ENCODE data around the gene PSMA6.
A peak's percentile ranks its signal among the peaks of the same experiment; 100 is the strongest.
"Not testable (repeated sequence)": the region's sequence is repeated elsewhere in the genome, so short reads cannot be mapped to it uniquely, and the experiment has no call there.

Gene PSMA6

GRCh38 chr14:35351897-35352273, 59.7 kb downstream of the PSMA6 start:
- no peak for TF ChIP-seq CTCF (IDR thresholded peaks at IDR 0.05; ENCODE audit: control extremely low read depth, extremely low read depth, low read depth, missing control alignments)
- peak; percentile 5 for DNase-seq (ENCODE audit: extremely low spot score)
- ChIA-PET CTCF (interaction anchor here (1.1 to 2.1 kb wide), 8 partner anchors 12 to 629 kb away, joined by 3 to 7 read pairs (median 4); no protein-coding TSS in a partner anchor), POLR2A (interaction anchor here (1.1 kb wide), 1 partner anchor 1867 kb away, joined by 3 read pairs; no protein-coding TSS in a partner anchor)

- DNase-seq (ENCODE audit: extremely low spot score): peak; percentile 6
- POLR2A ChIA-PET: interaction anchor here (1.1 kb wide), 1 partner anchor 1867 kb away, joined by 3 read pairs; no protein-coding TSS in a partner anchor
- TF ChIP-seq CTCF (IDR thresholded peaks at IDR 0.05; ENCODE audit: control extremely low read depth, extremely low read depth, low read depth, missing control alignments): no peak
- CTCF ChIA-PET: interaction anchor here (1.1 to 2.1 kb wide), 6 partner anchors 13 to 630 kb away, joined by 3 to 7 read pairs (median 4); no protein-coding TSS in a partner anchor
Measured at GRCh38 chr14:35352274-35353233, 60.4 kb downstream of the PSMA6 start.

GRCh38 chr14:35353409-35354172, 61.4 kb downstream of the PSMA6 start:
- CTCF ChIA-PET: interaction anchor here (2.1 kb wide), 1 partner anchor 26 kb away, joined by 7 read pairs; no protein-coding TSS in a partner anchor
- POLR2A ChIA-PET: no interaction called here
- no peak for TF ChIP-seq CTCF (IDR thresholded peaks at IDR 0.05; ENCODE audit: control extremely low read depth, extremely low read depth, low read depth, missing control alignments)
- no peak for DNase-seq (ENCODE audit: extremely low spot score)

GRCh38 chr14:35355235-35355634, 63.1 kb downstream of the PSMA6 start:
- POLR2A ChIA-PET; DNase-seq (ENCODE audit: extremely low spot score): not testable (repeated sequence)
- CTCF ChIA-PET: interaction anchor here (1.6 kb wide), 1 partner anchor 20 kb away, joined by 3 read pairs; no protein-coding TSS in a partner anchor

- peak; percentile 48 for DNase-seq (ENCODE audit: extremely low spot score)
- no peak for TF ChIP-seq CTCF (IDR thresholded peaks at IDR 0.05; ENCODE audit: control extremely low read depth, extremely low read depth, low read depth, missing control alignments)
- CTCF ChIA-PET: interaction anchor here (0.9 to 1.6 kb wide), 4 partner anchors 9 to 48 kb away, joined by 3 read pairs; no protein-coding TSS in a partner anchor
- POLR2A ChIA-PET: interaction anchor here (1.0 kb wide), 1 partner anchor 48 kb away, joined by 3 read pairs; no protein-coding TSS in a partner anchor
Measured at GRCh38 chr14:35355981-35356841, 64.0 kb downstream of the PSMA6 start.

- CTCF ChIA-PET; DNase-seq (ENCODE audit: extremely low spot score); POLR2A ChIA-PET: not testable (repeated sequence)
Measured at GRCh38 chr14:35359655-35360054, 67.5 kb downstream of the PSMA6 start.

- DNase-seq (ENCODE audit: extremely low spot score): no peak
- POLR2A ChIA-PET: no interaction called here
- no peak for TF ChIP-seq CTCF (IDR thresholded peaks at IDR 0.05; ENCODE audit: control extremely low read depth, extremely low read depth, low read depth, missing control alignments)
- CTCF ChIA-PET: interaction anchor here (1.7 kb wide), 1 partner anchor 9 kb away, joined by 5 read pairs; no protein-coding TSS in a partner anchor
Measured at GRCh38 chr14:35361141-35361480, 68.9 kb downstream of the PSMA6 start.

All from GM10248 (cell line).